AG04449 (cell line): Measurements from ENCODE around the gene RPN1.
A peak's percentile ranks its signal among the peaks of the same experiment; 100 is the strongest.

Experiments used
- CTCF ChIA-PET: fragments of 350-600 bp; formaldehyde crosslinking; extraction: SDS; loops from one replicate; lab custom pipeline; 2021; ENCODE audit warnings: antibody characterized with exemption; lab: Yijun Ruan, JAX
- POLR2A ChIA-PET: fragments of 400-600, 350-600 bp; formaldehyde crosslinking; extraction: SDS; loops from one replicate; lab custom pipeline; 2020; ENCODE audit warnings: antibody characterized with exemption, inconsistent platforms; lab: Yijun Ruan, JAX
- DNase-seq: peaks from one replicate; pipeline ENCODE4 v3.0.0-alpha.2; 2010; ENCODE audit warnings: low read depth, low spot score
- H3K4me3 ChIP-seq: 2 replicates; pipeline ENCODE4 v1.5.1; 2011; ENCODE audit warnings: low read depth, mild to moderate bottlenecking, control low read depth, low read length
- CTCF ChIP-seq: IDR thresholded peaks from one replicate; pipeline ENCODE4 v1.5.1; 2011; ENCODE audit warnings: mild to moderate bottlenecking, moderate library complexity, low read length, control low read depth, inconsistent platforms; ENCODE audit not compliant: insufficient read depth; ENCODE audit errors: missing control alignments

RPN1 gene

DNA sequence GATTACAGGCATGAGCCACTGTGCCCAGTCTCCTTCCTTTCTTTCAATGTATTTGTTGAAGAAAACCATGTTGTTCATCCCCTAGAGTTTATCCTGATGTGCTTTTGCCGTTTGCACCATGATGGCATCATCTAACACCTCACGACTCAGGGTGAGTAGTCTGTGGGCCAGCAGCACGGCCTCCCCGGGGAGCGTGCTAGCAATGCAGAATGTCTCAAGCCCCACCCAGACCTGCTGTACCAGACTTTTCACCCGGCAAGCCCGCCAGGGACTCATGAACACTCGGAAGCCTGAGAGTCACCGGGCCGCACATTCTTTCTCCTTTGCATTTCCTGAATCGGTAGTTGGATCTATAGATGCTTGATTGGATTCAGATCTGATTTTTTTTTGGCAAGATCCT is 64.6 kb downstream of the RPN1 start:
- DNase-seq, result no peak
- CTCF ChIA-PET, result interaction anchor here (1.2 to 5.6 kb wide), 11 partner anchors 13 to 491 kb away, joined by 3 to 79 read pairs (median 10); no protein-coding TSS in a partner anchor
- POLR2A ChIA-PET, result no interaction called here
- H3K4me3 ChIP-seq, result no peak overlapping the region
- no peak for TF ChIP-seq CTCF

- H3K4me3 ChIP-seq, result no peak overlapping the region
- TF ChIP-seq CTCF, result no peak
- ChIA-PET POLR2A (no interaction called here), CTCF (interaction anchor here (0.7 to 5.6 kb wide), 24 partner anchors 12 to 490 kb away, joined by 3 to 79 read pairs (median 4); no protein-coding TSS in a partner anchor)
- DNase-seq, result no peak
Observed at GRCh38 chr3:128585189-128585588, 65.4 kb downstream of the RPN1 start.

DNA sequence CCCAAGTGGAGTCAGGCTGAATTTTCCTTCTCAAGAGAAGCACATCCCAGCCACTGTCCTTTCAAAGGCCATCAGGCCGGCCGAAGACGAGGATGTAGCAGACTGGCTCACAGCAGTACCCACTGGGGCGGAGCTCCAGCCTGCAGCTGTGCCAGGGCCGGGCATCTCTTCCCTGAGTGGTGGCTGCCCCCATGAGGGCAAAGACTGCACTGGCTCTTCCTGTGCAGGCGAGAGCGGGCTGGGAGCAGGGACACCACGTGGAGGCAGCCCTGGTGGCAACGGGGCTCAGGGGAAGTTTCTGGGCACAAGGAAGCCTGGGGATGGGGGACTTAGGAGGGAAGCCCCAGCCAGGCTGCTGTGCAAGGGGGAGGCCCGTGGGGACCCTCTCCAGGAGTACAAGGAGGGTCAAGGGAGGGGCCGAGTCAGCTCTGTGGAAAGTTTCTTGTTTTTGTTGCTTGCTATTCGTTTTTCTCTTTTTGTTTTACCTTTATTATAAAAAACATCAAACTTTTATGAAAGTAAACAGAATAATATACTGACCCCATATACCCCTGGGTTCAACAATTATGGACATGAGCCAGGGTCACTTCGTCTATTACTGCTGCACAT is 66.1 kb downstream of the RPN1 start:
- POLR2A ChIA-PET, result no interaction called here
- peak; percentile 98 for TF ChIP-seq CTCF
- no peak overlapping the region for H3K4me3 ChIP-seq
- peak; percentile 23 for DNase-seq
- CTCF ChIA-PET, result interaction anchor here (0.8 to 5.6 kb wide), 30 partner anchors 11 to 491 kb away, joined by 3 to 79 read pairs (median 5); no protein-coding TSS in a partner anchor

GRCh38 chr3:128581566-128581965 is 69.1 kb downstream of the RPN1 start:
- CTCF ChIA-PET, result interaction anchor here (1.0 to 5.6 kb wide), 6 partner anchors 8 to 488 kb away, joined by 3 to 79 read pairs (median 4); no protein-coding TSS in a partner anchor
- DNase-seq, result no peak
- POLR2A ChIA-PET, result no interaction called here
- H3K4me3 ChIP-seq, result no peak overlapping the region
- TF ChIP-seq CTCF, result no peak

DNA sequence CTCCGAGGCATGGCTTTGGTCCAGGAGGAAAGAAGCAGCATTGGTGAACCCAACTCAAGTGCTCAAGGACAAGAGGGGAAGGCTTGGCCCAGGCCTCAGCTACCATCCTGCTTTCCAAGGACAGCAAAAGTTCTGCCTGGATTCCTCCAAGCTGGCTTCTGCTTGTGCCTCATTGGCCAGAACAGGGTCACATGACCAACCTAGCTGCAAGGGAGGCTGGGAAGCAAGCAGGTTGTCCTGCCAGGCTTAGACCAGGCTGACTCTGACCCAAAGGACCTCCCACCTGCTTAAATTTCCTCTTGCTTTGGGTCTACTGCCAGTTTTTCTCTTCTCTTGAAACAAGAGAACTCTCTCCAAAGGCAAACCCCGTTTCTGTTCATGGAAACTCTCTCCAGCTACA is 70.7 kb downstream of the RPN1 start:
- ChIA-PET CTCF (interaction anchor here (1.2 to 2.0 kb wide), 2 partner anchors 29 to 409 kb away, joined by 5 to 6 read pairs; no protein-coding TSS in a partner anchor), POLR2A (no interaction called here)
- no peak overlapping the region for H3K4me3 ChIP-seq
- TF ChIP-seq CTCF, result no peak
- DNase-seq, result no peak

DNA sequence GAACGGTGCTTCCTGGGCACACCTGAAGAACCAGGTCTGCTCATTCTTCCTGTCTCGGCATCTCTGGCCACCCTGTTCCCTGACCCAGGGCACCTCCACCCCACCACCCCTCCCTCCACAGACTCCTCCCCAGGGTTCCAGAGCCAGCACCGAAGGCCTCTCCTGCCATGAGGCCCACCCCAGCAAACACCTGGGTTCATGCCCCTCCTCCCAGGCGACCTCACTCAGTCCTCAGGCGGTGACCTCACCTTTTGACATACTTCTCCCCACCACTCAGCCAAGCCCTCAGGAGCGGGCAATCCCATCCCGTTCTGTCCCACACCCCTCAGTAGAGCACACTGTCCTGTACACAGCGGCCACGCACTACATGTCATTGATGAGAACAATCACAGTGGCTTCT is 72.3 kb downstream of the RPN1 start:
- ChIA-PET CTCF (interaction anchor here (0.7 to 2.1 kb wide), 3 partner anchors 30 to 408 kb away, joined by 3 to 7 read pairs (median 5); no protein-coding TSS in a partner anchor), POLR2A (no interaction called here)
- H3K4me3 ChIP-seq, result no peak overlapping the region
- TF ChIP-seq CTCF, result no peak
- no peak for DNase-seq
